ENCODE results near the gene KHDRBS1.
"Not testable (repeated sequence)": the region's sequence is repeated elsewhere in the genome, so short reads cannot be mapped to it uniquely, and the experiment has no call there.

Gene KHDRBS1, protein sequence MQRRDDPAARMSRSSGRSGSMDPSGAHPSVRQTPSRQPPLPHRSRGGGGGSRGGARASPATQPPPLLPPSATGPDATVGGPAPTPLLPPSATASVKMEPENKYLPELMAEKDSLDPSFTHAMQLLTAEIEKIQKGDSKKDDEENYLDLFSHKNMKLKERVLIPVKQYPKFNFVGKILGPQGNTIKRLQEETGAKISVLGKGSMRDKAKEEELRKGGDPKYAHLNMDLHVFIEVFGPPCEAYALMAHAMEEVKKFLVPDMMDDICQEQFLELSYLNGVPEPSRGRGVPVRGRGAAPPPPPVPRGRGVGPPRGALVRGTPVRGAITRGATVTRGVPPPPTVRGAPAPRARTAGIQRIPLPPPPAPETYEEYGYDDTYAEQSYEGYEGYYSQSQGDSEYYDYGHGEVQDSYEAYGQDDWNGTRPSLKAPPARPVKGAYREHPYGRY

DNA sequence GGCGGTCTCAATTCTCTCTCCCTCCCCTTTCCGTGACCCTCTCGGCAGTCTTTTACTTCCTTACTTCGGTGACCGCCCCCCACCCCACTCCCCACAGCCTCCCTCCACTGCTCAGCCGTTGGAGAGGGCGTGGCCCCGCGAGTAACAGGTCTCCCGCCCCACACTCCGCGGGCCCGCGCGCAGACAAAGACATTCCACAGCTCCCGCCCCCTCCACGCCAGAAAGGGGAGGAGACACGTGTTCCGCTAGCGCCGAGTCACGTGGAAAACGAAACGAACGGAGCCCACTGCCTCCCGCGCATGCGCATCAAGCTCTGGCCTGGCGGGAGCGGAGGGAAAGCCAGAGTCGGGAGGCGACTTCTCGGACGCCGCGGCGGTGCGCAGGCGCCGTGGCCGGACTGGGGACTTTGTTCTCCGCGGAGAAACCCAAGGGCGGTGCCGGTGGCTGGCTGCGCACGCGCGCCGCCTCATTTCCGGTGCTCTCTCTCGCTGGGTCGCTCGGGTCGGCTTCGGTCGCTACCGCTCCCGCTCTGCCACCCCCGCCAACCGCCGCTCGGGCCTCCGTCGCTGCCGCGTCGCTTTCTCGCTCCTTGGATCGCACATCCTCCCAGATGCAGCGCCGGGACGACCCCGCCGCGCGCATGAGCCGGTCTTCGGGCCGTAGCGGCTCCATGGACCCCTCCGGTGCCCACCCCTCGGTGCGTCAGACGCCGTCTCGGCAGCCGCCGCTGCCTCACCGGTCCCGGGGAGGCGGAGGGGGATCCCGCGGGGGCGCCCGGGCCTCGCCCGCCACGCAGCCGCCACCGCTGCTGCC is at the start of gene KHDRBS1:
KHDRBS1 (plus strand) TSS at position 483 of the 813 bp plus-strand sequence; CDS start at position 611, 128 bp downstream.
- DNase-seq (ENCODE audit: low read depth in 2 of 2): peak; percentile 97 to 98

DNA sequence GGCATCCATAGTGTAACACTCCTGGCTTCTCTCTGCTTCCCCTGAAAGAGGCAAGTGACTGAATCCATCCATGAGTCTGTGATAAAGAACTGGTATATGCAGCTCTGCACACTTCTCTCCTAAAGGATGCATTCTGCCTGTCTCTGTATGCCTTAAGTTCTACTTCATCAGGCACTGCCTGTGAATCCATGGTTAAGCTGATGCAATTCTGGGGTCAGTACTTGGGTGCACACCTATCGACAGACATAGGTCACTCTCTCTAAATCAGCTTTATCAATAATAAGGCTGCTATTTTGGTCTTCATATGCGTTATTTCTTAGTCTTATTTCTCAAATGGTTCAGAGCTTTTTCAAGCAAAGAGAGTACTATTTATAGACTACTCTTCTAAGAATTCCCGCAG is 42.8 kb upstream of the KHDRBS1 start:
- no peak for DNase-seq (ENCODE audit: low read depth in 2 of 2)

DNA sequence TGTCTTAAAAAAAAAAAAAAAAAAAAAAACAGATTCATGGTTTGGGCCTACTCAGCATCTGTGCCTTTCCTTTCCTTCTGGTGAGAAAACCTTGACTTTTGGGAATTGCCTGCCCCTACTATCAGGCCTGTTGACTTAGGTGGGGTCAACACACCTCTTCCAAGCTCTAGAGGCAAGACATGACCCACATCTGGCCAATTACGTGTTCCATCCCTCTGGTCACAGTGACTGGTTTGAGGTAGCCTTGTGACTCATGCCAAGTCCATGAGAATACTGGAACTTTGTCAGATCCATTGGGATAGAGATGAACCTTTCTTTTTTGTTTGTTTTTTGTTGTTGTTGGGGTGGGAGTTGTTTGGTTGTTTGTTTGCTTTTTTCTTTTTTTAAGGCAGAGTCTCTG is 37.3 kb upstream of the KHDRBS1 start:
- DNase-seq (ENCODE audit: low read depth in 2 of 2): no peak

DNA sequence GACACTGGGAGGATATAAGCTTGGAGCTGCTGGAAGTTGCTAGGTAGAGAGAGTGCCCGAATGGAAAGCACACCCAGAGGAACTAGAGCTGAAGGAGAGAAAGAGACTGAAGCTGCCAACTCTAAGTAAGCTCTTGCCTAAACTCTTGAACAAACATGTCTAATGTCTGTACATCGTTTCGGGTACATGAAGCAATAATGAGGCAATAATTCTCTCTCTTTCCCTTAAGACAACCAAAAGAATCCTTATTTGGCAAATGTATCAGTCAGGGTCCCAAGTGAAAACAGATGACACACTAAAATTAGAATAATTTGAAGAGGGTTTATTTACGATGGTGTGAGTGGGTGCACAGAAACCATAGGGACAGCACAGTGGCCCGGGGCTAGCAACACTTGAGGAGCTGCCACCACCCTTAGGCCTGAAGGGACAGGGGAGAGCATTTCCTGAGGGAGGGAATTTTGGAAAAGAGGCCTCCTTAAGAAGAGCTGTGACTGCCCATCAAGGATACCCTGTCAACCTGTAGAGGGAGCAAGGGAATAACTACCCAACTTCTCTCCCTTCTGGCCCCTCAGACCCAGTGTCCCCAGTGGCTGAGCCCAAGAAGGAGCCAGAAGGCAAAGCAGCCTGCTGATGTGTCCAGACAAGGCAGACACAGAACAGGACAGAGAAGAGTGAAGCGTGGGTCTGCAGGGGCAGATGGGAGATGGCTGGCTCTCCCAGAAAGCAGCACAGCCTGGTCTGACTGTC is 36.1 kb upstream of the KHDRBS1 start:
- no peak for DNase-seq (ENCODE audit: low read depth in 2 of 2)

DNA sequence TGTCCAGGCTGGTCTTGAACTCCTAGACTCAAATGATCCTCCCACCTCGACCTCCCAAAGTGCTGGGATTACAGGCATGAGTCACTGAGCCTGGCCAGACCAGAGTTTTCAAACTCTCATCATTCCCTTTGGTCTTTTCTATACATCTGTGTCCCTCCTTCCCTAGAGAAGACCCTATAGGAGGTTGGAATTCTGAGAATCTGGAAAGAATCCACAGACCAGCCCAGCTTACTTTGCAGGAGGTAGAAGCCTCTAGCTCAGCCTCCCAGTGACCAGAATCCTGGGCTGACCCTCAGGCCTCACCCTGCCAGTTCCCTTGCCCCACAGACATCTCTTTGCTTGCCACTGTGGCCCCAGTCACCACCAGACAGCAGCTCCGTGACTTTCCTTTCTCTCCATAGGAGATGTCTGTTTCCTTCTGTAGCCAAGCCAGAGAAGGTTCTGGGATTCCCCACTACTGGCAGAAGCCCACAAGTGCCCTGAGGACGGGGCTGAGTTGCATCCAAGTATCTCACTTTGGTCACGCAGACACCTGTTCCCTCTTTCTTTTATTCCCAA is 34.7 kb upstream of the KHDRBS1 start:
- DNase-seq (ENCODE audit: low read depth in 2 of 2): no peak

DNA sequence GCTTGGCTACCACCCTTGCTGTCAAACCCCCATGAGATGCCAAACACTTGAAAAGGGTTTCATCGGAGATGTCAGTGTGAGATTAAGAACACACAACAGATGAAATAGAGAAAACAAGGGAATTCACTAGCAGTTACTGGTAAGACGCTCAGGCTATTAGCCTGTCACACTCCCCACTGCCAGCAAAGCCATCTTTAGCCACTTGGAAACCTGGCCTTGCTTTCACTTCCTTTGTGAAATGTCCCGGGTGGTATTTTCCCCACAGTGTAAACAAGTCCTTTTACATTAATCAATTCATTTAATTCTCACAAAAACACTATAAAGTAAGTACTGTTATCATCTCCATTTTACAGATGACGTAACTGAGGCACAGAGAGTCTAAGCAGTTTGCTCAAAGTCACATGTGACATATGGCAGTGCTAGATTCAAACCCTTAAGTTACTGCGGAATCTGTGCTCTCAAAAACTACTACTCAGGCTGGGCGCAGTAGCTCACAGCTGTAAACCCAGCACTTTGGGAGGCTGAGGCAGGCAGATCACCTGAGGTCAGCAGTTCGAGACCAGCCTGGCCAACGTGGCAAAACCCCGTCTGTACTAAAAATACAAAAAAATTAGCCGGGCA is 32.7 kb upstream of the KHDRBS1 start:
- DNase-seq (ENCODE audit: low read depth in 2 of 2): no peak

DNA sequence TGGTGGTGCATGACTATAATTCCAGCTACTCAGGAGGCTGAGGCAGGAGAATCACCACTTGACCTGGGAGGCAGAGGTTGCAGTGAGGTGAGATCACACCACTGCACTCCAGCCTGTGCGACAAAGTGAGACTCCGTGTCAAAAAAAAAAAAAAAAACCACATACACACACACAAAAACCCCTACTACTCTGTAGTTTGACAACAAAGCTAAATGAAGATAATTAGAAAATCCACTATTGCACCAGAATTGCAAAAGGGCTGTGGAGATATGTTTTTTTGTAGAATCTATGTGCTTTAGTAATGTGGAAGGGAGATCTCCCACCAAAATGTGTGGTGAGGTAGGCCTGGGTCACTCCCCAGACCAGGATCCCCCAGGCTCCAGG is 32.2 kb upstream of the KHDRBS1 start:
- DNase-seq (ENCODE audit: low read depth in 2 of 2): no peak

DNA sequence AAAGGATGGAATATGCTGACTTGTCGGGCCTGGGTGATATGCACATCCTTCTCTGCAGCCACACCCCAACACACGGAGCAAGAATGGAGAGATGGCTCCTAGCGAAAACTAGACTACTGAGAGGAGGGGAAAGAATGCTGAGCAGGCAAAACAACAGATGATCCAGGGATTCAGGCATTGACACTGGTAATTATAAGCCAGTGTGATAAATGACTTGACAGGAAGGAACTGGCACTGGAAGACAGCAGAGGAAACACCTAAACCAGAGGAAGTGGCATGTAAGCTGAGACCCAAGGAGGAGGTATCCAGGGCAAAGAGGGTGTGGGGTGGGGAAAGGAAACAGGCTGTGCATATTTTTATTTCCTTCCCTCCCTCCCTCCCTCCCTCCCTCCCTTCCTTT is 31.7 kb upstream of the KHDRBS1 start:
- no peak for DNase-seq (ENCODE audit: low read depth in 2 of 2)

DNA sequence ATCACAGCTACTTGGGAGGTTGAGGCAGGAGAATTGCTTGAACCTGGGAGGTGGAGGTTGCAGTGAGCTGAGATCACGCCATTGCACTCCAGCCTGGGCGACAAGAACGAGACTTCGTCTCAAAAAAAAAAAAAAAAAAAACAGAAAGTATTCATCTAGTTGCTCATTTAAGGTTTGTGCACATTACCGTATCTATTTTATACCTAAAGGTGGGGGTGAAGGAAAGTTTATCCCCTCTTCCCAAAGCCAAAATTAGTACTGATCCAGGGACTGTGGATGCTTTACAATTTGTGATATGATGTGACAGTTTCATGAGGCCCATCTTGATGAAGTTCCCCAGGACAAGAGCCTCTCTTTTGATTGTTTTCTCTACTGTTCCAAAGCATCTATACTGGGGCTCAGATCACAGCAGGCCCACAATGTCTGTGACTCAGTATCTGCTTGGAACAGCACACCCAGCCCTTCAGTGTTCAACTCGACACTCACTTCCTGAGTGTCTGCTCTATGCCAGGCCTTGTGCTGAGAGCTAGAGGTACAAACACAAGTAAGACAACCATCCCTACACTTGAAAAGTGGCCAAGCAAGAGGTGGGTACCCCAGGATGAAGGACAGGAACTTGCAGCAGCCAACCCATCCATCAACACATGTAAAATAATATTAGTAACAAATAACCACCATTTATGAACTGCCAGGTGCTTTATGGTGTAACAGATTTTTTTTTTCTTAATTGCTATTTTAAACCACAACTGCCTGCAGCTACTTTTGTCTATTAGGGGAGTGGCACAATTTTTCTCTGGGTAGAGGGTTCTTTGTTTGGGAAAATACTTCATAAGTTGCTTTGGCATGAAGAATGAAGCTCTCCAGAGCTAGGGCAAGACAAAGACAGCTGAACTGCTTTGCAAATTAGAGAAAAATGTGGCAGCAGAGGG is 29.0 kb upstream of the KHDRBS1 start:
- peak; percentile 16 to 26 for DNase-seq (ENCODE audit: low read depth in 2 of 2)

DNA sequence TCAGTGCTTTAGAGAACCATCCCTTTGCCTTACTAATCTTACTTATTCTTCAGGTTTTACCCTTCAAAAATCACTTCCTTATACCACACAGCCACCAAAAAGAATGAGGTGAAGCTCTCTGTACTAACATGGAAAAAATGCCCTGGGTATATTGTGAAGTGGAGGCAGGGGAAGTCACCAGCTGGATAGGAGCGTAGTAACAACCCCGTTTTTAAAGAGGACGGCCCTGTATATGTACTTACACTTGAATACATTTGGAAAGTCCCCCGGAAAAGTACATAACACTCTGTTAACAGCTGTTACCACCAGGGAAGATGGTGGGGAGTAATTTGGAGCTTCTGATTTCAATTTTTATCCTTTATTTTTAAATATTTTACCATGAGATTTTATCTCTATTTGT is 28.2 kb upstream of the KHDRBS1 start:
- no peak for DNase-seq (ENCODE audit: low read depth in 2 of 2)

DNA sequence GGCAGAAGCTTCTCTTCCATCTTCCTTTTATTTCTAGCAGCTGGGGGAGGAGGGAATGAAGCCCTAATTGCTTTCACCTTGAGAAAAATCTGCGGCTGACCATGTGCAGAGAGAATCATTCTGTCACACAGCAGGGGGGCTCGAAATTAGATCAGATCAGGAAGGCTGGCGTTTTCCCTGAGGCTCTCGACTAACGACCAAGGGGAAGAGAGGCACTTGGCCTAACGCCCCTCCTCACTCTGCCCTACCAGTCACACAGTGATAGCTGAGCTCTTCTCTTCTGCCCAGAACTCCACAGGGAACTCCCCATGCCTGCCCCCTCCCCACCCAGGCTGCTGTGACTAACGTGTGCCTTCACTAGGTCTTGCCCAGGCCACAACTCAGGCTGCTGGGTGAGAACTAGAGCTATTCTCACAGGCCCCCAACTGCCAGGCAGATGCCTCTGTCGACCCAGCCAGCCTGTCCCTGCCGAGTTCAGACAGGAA is 26.5 kb upstream of the KHDRBS1 start:
- no peak for DNase-seq (ENCODE audit: low read depth in 2 of 2)

DNA sequence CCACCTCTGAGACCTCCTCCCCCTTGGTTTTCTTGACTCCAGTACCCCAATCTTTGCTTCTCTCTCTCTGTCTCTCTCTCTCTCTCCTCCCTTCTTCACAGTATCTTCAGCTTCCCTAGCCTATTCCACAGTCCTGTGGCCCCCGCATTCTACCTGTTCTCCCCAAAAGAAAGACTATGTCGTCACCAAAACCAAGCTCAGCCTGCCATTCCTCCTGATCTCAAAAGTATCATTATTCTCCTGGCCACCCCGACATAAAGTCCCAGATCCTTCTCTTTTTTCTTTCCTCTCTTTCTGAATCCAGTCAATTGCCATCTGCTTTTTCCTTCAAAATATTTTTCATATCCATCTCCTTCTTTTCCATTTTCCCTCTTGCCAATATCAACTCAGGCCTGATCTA is 23.7 kb upstream of the KHDRBS1 start:
- DNase-seq (ENCODE audit: low read depth in 2 of 2): no peak

DNA sequence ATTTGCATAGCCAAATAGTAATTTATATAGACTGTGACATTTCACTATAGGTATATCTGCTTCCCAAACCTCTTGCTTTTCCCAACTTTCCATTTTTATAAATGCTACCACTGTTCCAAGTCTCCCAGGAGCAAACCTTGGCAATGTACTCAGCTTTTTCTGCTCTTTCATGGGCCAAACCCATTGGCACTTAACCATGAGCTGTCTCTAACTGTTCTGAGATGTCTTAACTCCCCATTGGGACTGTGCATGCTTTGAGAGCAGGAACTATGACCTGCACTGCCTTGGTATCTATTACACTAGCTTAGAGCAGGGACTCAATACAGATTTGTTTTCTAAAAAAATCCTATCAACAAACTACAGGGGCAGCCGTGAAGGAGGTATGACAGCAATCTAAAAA is 22.5 kb upstream of the KHDRBS1 start:
- no peak for DNase-seq (ENCODE audit: low read depth in 2 of 2)

DNA sequence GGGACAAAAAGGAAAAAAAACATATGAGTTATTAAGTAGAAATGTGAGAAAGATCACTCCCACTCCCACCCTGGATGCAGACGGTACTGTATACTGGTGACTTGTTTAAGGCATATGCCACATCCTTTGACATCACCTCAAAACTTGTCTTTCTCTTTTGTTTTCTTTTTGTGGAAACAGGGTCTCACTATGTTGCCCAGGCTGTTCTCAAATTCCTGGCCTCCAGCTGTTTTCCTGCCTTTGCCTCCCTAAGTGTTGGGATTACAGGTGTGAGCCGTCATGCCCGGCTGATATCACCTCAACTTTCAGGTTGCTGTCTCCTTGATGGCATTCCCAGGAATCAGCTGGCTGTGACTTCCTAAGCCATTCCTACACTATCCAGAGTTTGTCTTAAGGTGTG is 18.4 kb upstream of the KHDRBS1 start:
- no peak for DNase-seq (ENCODE audit: low read depth in 2 of 2)

DNA sequence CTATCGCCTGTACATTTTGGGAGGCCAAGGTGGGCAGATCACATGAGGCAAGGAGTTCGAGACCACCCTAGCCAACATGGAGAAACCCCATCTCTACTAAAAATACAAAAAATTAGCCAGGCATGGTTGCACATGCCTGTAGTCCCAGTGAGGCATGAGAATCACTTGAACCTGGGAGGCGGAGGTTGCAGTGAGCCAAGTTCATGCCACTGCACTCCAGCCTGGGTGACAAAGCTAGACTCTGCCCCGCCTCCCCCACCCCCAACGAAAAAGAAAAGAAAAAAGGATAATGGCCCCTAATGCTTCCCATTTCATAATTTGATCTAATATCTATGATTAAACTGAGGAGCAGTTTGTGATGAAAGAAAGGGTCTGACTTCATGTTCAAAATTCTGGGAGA is 17.5 kb upstream of the KHDRBS1 start:
- DNase-seq (ENCODE audit: low read depth in 2 of 2): not testable (repeated sequence)

DNA sequence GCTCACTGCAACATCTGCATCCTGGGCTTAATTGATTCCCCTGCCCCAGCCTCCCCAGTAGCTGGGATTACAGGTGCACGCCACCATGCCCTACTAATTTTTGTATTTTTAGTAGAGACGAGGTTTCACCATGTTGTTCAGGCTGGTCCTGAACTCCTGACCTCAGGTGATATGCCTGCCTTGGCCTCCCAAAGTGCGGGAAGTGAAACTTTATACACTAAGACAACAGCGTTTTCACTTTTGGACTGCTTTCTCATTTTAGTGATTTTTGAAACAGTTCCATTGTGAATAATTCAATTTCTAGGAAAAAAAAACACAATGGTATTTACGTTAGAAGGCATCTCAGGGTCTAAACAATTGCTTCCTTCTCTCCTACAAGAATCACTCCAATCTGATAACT is 11.8 kb upstream of the KHDRBS1 start:
- no peak for DNase-seq (ENCODE audit: low read depth in 2 of 2)

DNA sequence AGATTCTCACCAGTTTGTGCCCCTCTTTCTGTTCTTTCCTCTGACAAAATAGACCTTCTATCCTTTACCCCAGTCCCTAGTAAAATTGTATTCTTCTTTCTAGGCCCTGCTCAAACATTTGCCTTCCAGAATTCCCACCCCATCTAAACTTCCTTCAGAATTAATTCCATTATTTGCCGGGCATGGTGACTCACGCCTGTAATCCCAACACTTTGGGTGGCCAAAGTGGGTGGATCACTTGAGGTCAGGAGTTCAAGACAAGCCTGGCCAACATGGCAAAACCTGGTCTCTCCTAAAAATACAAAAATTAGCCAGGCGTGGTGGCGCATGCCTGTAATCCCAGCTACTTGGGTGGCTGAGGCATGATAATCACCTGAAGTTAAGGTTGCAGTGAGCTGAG is 11.4 kb upstream of the KHDRBS1 start:
- not testable (repeated sequence) for DNase-seq (ENCODE audit: low read depth in 2 of 2)

DNA sequence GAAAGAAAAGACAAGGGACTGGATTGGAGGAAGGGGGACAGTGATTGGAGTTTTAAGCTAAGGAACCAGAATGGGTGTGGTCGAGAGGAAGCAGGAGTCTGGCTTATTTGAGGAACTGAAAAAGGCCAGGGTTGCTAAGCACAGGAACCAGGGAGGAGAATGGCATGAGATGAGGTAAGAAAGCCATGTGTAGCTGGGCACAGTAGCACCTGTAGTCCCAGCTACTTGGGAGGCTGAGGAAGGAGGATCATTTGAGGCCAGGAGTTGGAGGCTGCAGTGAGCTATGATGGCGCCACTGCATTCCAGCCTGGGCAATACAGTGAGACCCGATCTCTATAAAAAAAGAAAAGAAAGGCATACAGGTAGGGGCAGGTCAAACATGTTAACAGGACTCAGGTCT is 8.1 kb upstream of the KHDRBS1 start:
- no peak for DNase-seq (ENCODE audit: low read depth in 2 of 2)

DNA sequence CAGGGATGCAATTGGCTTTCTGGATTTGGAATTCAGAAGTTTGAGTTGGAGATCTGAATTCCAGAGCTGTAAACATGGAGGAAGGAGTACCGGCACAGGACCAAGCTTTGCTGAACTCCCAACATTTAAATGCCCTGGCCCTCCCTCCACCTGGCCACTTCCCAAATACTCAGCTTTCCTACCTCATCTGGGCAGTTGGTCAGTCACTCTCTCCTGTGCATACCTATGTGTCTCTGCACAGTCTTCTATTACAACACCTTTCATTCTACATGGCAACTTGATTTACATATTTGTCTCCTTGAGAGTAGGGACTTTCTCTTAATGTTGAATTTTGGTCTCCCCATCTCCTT is 6.1 kb upstream of the KHDRBS1 start:
- no peak for DNase-seq (ENCODE audit: low read depth in 2 of 2)

DNA sequence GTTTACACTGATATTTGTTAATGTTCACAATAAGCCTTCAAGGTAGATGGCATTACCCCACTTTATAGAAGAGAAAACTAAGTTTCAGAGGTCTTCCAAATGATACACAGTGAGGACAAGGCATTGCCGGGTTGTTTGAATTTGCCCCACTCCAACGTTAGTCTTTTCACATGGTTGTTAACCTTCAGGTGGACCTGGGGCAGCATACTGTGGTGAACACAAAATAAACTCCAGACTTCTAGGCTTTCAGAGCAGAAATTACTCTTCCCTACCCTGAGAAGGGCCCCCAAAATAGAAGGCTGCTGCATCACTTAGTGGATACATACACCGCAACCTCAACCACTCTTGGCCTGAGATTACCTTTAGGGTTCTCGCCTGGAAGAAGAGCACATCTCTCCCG is 3.4 kb upstream of the KHDRBS1 start:
- DNase-seq (ENCODE audit: low read depth in 2 of 2): no peak
